Measurements from ENCODE around the gene TRAF5.

TRAF5 gene

GRCh38 chr1:211420389-211420788 lies 93.8 kb downstream of the TRAF5 start:
- Histone ChIP-seq H3K36me3 (ENCODE audit: insufficient read depth, low read length) (no peaks in the 10 kb centered on the region), H3K4me2 (ENCODE audit: low read depth, low read length, poor library complexity, severe bottlenecking) (peak overlapping the region; percentile 5), H3K27me3 (ENCODE audit: insufficient read depth, low read length, poor library complexity, severe bottlenecking) (no peaks in the 10 kb centered on the region), H3K9ac (ENCODE audit: low read depth, low read length, poor library complexity, severe bottlenecking) (no peak overlapping the region), H2AFZ (ENCODE audit: low read length) (no peak overlapping the region), H3K79me2 (ENCODE audit: insufficient read depth, low read length) (no peaks in the 10 kb centered on the region), H3K4me1 (ENCODE audit: insufficient read depth, low read length, poor library complexity, severe bottlenecking) (peaks cover 18% of the 10 kb centered on the region), H4K20me1 (ENCODE audit: insufficient read depth, low read length, poor library complexity, severe bottlenecking) (no peaks in the 10 kb centered on the region), H3K4me3 (ENCODE audit: low read length, poor library complexity, severe bottlenecking) (no peak overlapping the region), H3K9me3 (ENCODE audit: insufficient read depth, low read depth, low read length) (no peaks in the 10 kb centered on the region), H3K9me2 (replicated peaks; ENCODE audit: low read depth, low read length) (no peaks in the 10 kb centered on the region), H3F3A (ENCODE audit: low read depth) (no peaks in the 10 kb centered on the region)
- TF ChIP-seq CTCF (conservative IDR thresholded peaks at IDR 0.05; ENCODE audit: low read length) (no peak), EZH2phosphoT487 (IDR thresholded peaks at IDR 0.05; ENCODE audit: borderline replicate concordance) (no peak)

DNA sequence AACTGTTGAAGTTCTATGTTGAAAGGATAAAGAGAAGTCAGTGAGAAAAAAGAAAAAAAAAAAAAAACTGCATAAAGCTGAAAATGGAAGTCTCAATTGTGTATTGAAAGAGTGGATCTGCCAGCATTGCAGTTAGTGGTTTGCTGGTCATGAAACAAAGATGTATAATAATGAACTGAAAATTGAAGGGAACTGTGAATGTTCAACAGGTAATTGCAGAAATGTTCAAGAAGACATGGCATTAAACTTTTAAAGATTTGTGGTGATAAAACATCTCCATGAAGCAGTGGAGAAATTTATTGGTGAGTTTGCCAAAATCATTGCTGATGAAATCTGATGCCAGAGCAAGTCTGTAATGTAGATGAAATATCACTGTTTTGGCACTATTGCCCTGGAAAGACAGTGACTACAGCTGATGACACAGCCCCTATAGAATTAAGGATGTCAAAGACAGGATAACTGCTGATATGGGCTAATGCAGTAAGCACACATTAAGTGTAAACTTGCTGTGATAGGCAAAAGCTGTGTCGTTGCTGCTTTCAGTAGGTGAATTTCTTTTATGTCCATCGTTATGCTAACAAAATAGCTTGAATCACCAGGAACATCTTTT lies 94.3 kb downstream of the TRAF5 start:
- TF ChIP-seq EZH2phosphoT487 (IDR thresholded peaks at IDR 0.05; ENCODE audit: borderline replicate concordance) (no peak), CTCF (conservative IDR thresholded peaks at IDR 0.05; ENCODE audit: low read length) (no peak)
- H3K4me2 ChIP-seq (ENCODE audit: low read depth, low read length, poor library complexity, severe bottlenecking), result peak overlapping the region; percentile 5

DNA sequence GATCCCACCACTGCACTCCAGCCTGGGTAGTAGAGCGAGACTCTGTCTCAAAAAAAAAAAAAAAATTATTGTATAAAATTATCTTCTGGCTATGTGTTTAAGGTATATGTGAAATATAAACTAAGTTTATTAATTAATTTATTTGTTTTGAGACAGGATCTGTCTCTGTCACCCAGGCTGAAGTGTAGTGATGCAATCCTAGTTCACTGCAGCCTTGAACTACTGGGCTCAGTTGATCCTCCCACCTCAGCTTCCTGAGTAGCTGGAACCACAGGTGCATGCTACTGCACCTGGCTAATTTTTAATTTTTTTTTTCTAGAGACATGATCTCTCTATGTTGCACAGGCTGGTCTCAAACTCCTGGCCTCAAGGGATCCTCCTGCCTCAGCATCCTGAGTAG lies 97.4 kb downstream of the TRAF5 start:
- H3K36me3 ChIP-seq (ENCODE audit: insufficient read depth, low read length), result no peaks in the 10 kb centered on the region
- no peak overlapping the region for H2AFZ ChIP-seq (ENCODE audit: low read length)
- H3F3A ChIP-seq (ENCODE audit: low read depth), result no peaks in the 10 kb centered on the region
- no peaks in the 10 kb centered on the region for H3K27me3 ChIP-seq (ENCODE audit: insufficient read depth, low read length, poor library complexity, severe bottlenecking)
- H3K4me1 ChIP-seq (ENCODE audit: insufficient read depth, low read length, poor library complexity, severe bottlenecking), result peaks cover 13% of the 10 kb centered on the region
- no peaks in the 10 kb centered on the region for H4K20me1 ChIP-seq (ENCODE audit: insufficient read depth, low read length, poor library complexity, severe bottlenecking)
- H3K9ac ChIP-seq (ENCODE audit: low read depth, low read length, poor library complexity, severe bottlenecking), result no peak overlapping the region
- no peaks in the 10 kb centered on the region for H3K9me2 ChIP-seq (replicated peaks; ENCODE audit: low read depth, low read length)
- no peak overlapping the region for H3K4me3 ChIP-seq (ENCODE audit: low read length, poor library complexity, severe bottlenecking)
- H3K79me2 ChIP-seq (ENCODE audit: insufficient read depth, low read length), result no peaks in the 10 kb centered on the region
- H3K4me2 ChIP-seq (ENCODE audit: low read depth, low read length, poor library complexity, severe bottlenecking), result no peak overlapping the region
- H3K9me3 ChIP-seq (ENCODE audit: insufficient read depth, low read depth, low read length), result no peaks in the 10 kb centered on the region
- no peak for TF ChIP-seq EZH2phosphoT487 (IDR thresholded peaks at IDR 0.05; ENCODE audit: borderline replicate concordance)
- TF ChIP-seq CTCF (conservative IDR thresholded peaks at IDR 0.05; ENCODE audit: low read length), result no peak

More for the DNA sequence above, 94.3 kb downstream of the TRAF5 start:
- H3K79me2 ChIP-seq (ENCODE audit: insufficient read depth, low read length), result no peaks in the 10 kb centered on the region
- no peak overlapping the region for H2AFZ ChIP-seq (ENCODE audit: low read length)
- no peaks in the 10 kb centered on the region for H3K9me2 ChIP-seq (replicated peaks; ENCODE audit: low read depth, low read length)
- H3K9me3 ChIP-seq (ENCODE audit: insufficient read depth, low read depth, low read length), result no peaks in the 10 kb centered on the region
- H4K20me1 ChIP-seq (ENCODE audit: insufficient read depth, low read length, poor library complexity, severe bottlenecking), result no peaks in the 10 kb centered on the region
- no peaks in the 10 kb centered on the region for H3K27me3 ChIP-seq (ENCODE audit: insufficient read depth, low read length, poor library complexity, severe bottlenecking)
- no peak overlapping the region for H3K4me3 ChIP-seq (ENCODE audit: low read length, poor library complexity, severe bottlenecking)
- no peak overlapping the region for H3K9ac ChIP-seq (ENCODE audit: low read depth, low read length, poor library complexity, severe bottlenecking)
- peaks cover 18% of the 10 kb centered on the region for H3K4me1 ChIP-seq (ENCODE audit: insufficient read depth, low read length, poor library complexity, severe bottlenecking)
- no peaks in the 10 kb centered on the region for H3K36me3 ChIP-seq (ENCODE audit: insufficient read depth, low read length)
- H3F3A ChIP-seq (ENCODE audit: low read depth), result no peaks in the 10 kb centered on the region
